Fibroblast of mammary gland (primary cell): ENCODE data around the gene NFATC2.

Source experiments
- DNase-seq: peaks from one replicate; pipeline ENCODE4 v3.0.0-alpha.2; 2010; ENCODE audit warnings: low read depth
- H3K4me3 ChIP-seq: 2 replicates; pipeline ENCODE4 v1.5.1; 2011; ENCODE audit warnings: low read depth, mild to moderate bottlenecking, low read length, moderate library complexity; ENCODE audit not compliant: control insufficient read depth
- CTCF ChIP-seq: conservative IDR thresholded peaks from 2 replicates; pipeline ENCODE4 v1.5.1; 2011; ENCODE audit warnings: low read depth, low read length, inconsistent platforms; ENCODE audit not compliant: control insufficient read depth, insufficient read depth

Gene NFATC2

GRCh38 chr20:51549474-51549873, 7.0 kb upstream of the NFATC2 start:
- H3K4me3 ChIP-seq = no peak overlapping the region
- TF ChIP-seq CTCF = no peak
- DNase-seq = no peak

GRCh38 chr20:51547951-51548350, 5.4 kb upstream of the NFATC2 start:
- H3K4me3 ChIP-seq = no peak overlapping the region
- DNase-seq = no peak
- no peak for TF ChIP-seq CTCF

- no peak for TF ChIP-seq CTCF
- DNase-seq = no peak
- H3K4me3 ChIP-seq = no peak overlapping the region
Measured at GRCh38 chr20:51545515-51545914, 3.0 kb upstream of the NFATC2 start.

GRCh38 chr20:51543422-51543788, 886 bp upstream of the NFATC2 start:
- no peak for TF ChIP-seq CTCF
- H3K4me3 ChIP-seq = no peak overlapping the region
- no peak for DNase-seq

GRCh38 chr20:51542033-51542570, 417 bp downstream of the NFATC2 start:
- DNase-seq = no peak
- H3K4me3 ChIP-seq = no peak overlapping the region
- no peak for TF ChIP-seq CTCF

GRCh38 chr20:51541189-51542032, 1.1 kb downstream of the NFATC2 start:
- TF ChIP-seq CTCF = no peak
- no peak overlapping the region for H3K4me3 ChIP-seq
- peak; percentile 31 for DNase-seq
